Endothelial cell of umbilical vein (primary cell): ENCODE data around the gene CEP350. TPM values are rescaled to one million over a fixed set of nuclear protein-coding genes. Genes with fewer than 3 reads are reported as not detected.

ENCODE experiments used
- BruUV-seq: library from RNA; stranded (reverse); fragments of 400-500 nt; replicated peaks from 2 replicates; lab custom pipeline; 2021; lab: Mats Ljungman, UMichigan
- CTCF ChIA-PET: fragments of 300-600, 350-600 bp; sonication (Branson Sonifier 250); formaldehyde crosslinking; loops from one replicate; lab custom pipeline; 2021; ENCODE audit warnings: antibody characterized with exemption, inconsistent platforms; lab: Charles Lee
- POLR2A ChIA-PET: fragments of 300-600, 350-600 bp; sonication (Branson Sonifier 250); formaldehyde crosslinking; loops from one replicate; lab custom pipeline; 2021; ENCODE audit warnings: antibody characterized with exemption, inconsistent platforms; lab: Charles Lee
- DNase-seq: peaks from one replicate; pipeline ENCODE4 v3.0.0-alpha.2; 2011; ENCODE audit warnings: low read depth, low spot score
- FAIRE-seq: peaks from 2 replicates; lab custom pipeline; 2011; peaks lifted over from hg19 to GRCh38; lab: Jason Lieb, UNC
- H2AFZ ChIP-seq: 2 replicates; pipeline ENCODE4 v1.6.0; 2012; ENCODE audit warnings: low read depth, low read length, control low read depth, inconsistent platforms
- H3K27ac ChIP-seq: 2 replicates; pipeline ENCODE4 v1.5.1; 2011; ENCODE audit warnings: low read depth, mild to moderate bottlenecking, control low read depth, low read length, moderate library complexity; ENCODE audit not compliant: insufficient read depth
- H3K27me3 ChIP-seq, 2 experiments: 2 replicates each; pipeline versions ENCODE4 v1.6.0 to v1.6.1; 2011; ENCODE audit warnings: low read length in 2 of 2, mixed read lengths in 1 of 2; ENCODE audit not compliant: control insufficient read depth in 2 of 2, insufficient read depth in 2 of 2
- H3K36me3 ChIP-seq, 2 experiments: 2 replicates in 1 of 2; 3 replicates in 1 of 2; pipeline ENCODE4 v1.5.1; 2011; ENCODE audit warnings: low read length in 2 of 2, mild to moderate bottlenecking in 1 of 2, moderate library complexity in 1 of 2; ENCODE audit not compliant: control insufficient read depth in 2 of 2, insufficient read depth in 2 of 2; ENCODE audit errors: extremely low read depth in 1 of 2
- H3K4me1 ChIP-seq: 3 replicates; pipeline ENCODE4 v1.5.1; 2011; ENCODE audit warnings: mild to moderate bottlenecking, low read length; ENCODE audit not compliant: control insufficient read depth, insufficient read depth; ENCODE audit errors: extremely low read depth
- H3K4me2 ChIP-seq: 2 replicates; pipeline ENCODE4 v1.6.1; 2011; ENCODE audit warnings: low read length, control low read depth, mixed read lengths; ENCODE audit not compliant: insufficient read depth
- H3K4me3 ChIP-seq, 3 experiments: fragments of 200-600 bp in 1 of 3; sonication (generic), shearing (Covaris generic) in 1 of 3; replicated peaks in 1 of 3; 2 replicates each; pipeline ENCODE4 v1.5.1; 2011 to 2016; ENCODE audit warnings: control low read depth in 3 of 3, low read length in 3 of 3, mild to moderate bottlenecking in 2 of 3, inconsistent platforms in 1 of 3, low read depth in 1 of 3, moderate library complexity in 1 of 3; ENCODE audit not compliant: insufficient read depth in 1 of 3
- H3K79me2 ChIP-seq: 2 replicates; pipeline ENCODE4 v1.6.0; 2012; ENCODE audit warnings: low read length, inconsistent platforms; ENCODE audit not compliant: control insufficient read depth, insufficient read depth
- H3K9ac ChIP-seq: replicated peaks from 2 replicates; pipeline ENCODE3; 2011; ENCODE audit warnings: low read length, control low read depth; ENCODE audit not compliant: insufficient read depth; ENCODE audit errors: extremely low read depth
- H3K9me1 ChIP-seq: replicated peaks from 3 replicates; pipeline ENCODE4 v1.6.0; 2011; ENCODE audit warnings: mild to moderate bottlenecking, low read length; ENCODE audit not compliant: control insufficient read depth, insufficient read depth; ENCODE audit errors: extremely low read depth
- H3K9me3 ChIP-seq: replicated peaks from 2 replicates; pipeline ENCODE4 v1.5.1; 2012; ENCODE audit warnings: low read length, inconsistent platforms; ENCODE audit not compliant: control insufficient read depth, insufficient read depth
- H4K20me1 ChIP-seq: replicated peaks from 2 replicates; pipeline ENCODE3; 2011; ENCODE audit warnings: mild to moderate bottlenecking, low read length; ENCODE audit not compliant: control insufficient read depth, insufficient read depth; ENCODE audit errors: extremely low read depth
- CTCF ChIP-seq, 2 donors: IDR thresholded peaks; 1 replicate in 1 of 2; 2 replicates in 1 of 2; pipeline ENCODE4 v1.5.1; 2011; ENCODE audit warnings: low read length in 2 of 2, mild to moderate bottlenecking in 2 of 2, moderate library complexity in 2 of 2, control low read depth in 1 of 2, inconsistent platforms in 1 of 2, low read depth in 1 of 2; ENCODE audit not compliant: insufficient read depth in 1 of 2; ENCODE audit errors: extremely low read depth in 1 of 2
- EZH2 ChIP-seq: IDR thresholded peaks from 2 replicates; pipeline ENCODE4 v1.6.1; 2012; ENCODE audit warnings: borderline replicate concordance, low read depth, mild to moderate bottlenecking, moderate library complexity, low read length, inconsistent platforms; ENCODE audit not compliant: severe bottlenecking
- FOS ChIP-seq: IDR thresholded peaks from 2 replicates; pipeline ENCODE4 v1.6.1; 2011; ENCODE audit warnings: mild to moderate bottlenecking, low read length, moderate library complexity, borderline replicate concordance; ENCODE audit not compliant: insufficient read depth
- GATA2 ChIP-seq: IDR thresholded peaks from 2 replicates; pipeline ENCODE4 v1.7.0; 2011; ENCODE audit warnings: low read depth, mild to moderate bottlenecking, moderate library complexity, mixed read lengths, low read length; ENCODE audit not compliant: insufficient read length, insufficient read depth
- JUN ChIP-seq: IDR thresholded peaks from 2 replicates; pipeline ENCODE4 v1.6.1; 2011; ENCODE audit warnings: borderline replicate concordance, low read depth; ENCODE audit not compliant: insufficient read length, insufficient read depth
- MYC ChIP-seq: IDR thresholded peaks from one replicate; pipeline ENCODE4 v1.6.1; 2011; ENCODE audit warnings: mild to moderate bottlenecking, low read depth, low read length
- POLR2A ChIP-seq: IDR thresholded peaks from 2 replicates; pipeline ENCODE4 v1.6.1; 2012; ENCODE audit warnings: low read depth, mild to moderate bottlenecking, control low read depth, low read length
- POLR2AphosphoS5 ChIP-seq: IDR thresholded peaks from 2 replicates; pipeline ENCODE4 v1.6.1; 2012; ENCODE audit warnings: low read depth, mild to moderate bottlenecking, control low read depth, low read length, moderate library complexity; ENCODE audit not compliant: insufficient read depth
- dilution Hi-C: fragments of 300-500 bp; cut with MboI; formaldehyde crosslinking; loops from one replicate; pipeline ENCODE4 v1.15.0; 2019; ENCODE audit warnings: low sequenced_read_pairs; ENCODE audit not compliant: extremely low pct_ligation_motif_present
- intact Hi-C: fragments of 100-400 bp; cut with micrococcal nuclease; formaldehyde crosslinking; loops from one replicate; pipeline ENCODE4 v1.10.0; 2022
- polyA plus RNA-seq, 4 experiments: library from polyadenylated mRNA; depleted of rRNA in 3 of 4; stranded (reverse) in 3 of 4; unstranded in 1 of 4; fragments of >200 nt; gene quantifications; 2 replicates each; pipeline versions ENCODE4 v1.2.1 to v1.2.3, GENCODE V29; 2011 to 2012; ENCODE audit warnings: missing spikeins in 1 of 4
- total RNA-seq: library from RNA; stranded (reverse); gene quantifications from 2 replicates; pipeline ENCODE4 v1.2.3, GENCODE V29; 2021
- TF ChIP-seq, protein P1 (sequence below): IDR thresholded peaks from 2 replicates; pipeline ENCODE4 v1.6.1; 2011; ENCODE audit not compliant: insufficient read depth, insufficient read length

Gene CEP350
- total and polyA plus RNA-seq, 2 donors (not counting 3 experiments of a cell fraction or from before 2014, with no cell fraction given): 4.8 to 30.1 TPM

DNA sequence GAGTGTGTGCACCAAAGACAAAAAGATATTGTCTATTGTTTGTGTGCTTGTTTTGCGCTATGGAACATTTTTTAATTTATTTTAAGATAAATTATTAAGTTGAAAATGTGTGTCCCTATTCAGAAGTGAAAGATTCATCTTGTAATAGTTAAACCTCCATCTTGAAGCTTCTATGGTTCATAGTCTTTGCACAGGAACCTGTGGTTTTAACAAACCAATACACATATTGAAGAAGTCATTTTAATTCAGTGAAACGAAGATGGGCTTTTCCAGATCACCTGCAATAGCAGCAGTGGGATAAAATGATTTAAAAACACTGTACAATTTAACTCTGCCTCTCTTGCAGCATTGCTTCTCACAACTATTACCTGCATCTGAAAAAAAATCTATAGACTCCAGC is 157.5 kb downstream of the CEP350 start:
- CTCF ChIA-PET: interaction anchor here (1.2 kb wide), 1 partner anchor 11 kb away, joined by 5 read pairs; no protein-coding TSS in a partner anchor
- POLR2A ChIA-PET: no interaction called here
- intact Hi-C loops: no loop called here

More for the DNA sequence above, 157.5 kb downstream of the CEP350 start:
- Histone ChIP-seq H3K79me2 (no peaks in the 10 kb centered on the region), H3K9me3 (no peaks in the 10 kb centered on the region), H3K9ac (no peak overlapping the region), H3K9me1 (no peaks in the 10 kb centered on the region), H3K4me1 (peaks cover 3% of the 10 kb centered on the region), H3K4me2 (no peak overlapping the region), H4K20me1 (no peaks in the 10 kb centered on the region), H2AFZ (no peak overlapping the region), H3K4me3 (no peak overlapping the region), H3K27me3 (no peaks in the 10 kb centered on the region), H3K27ac (no peak overlapping the region), H3K36me3 (peaks cover 0 to 3% of the 10 kb centered on the region in 2 experiments)
- dilution Hi-C loops: no loop called here
- TF ChIP-seq GATA2 (no peak), JUN (no peak), POLR2AphosphoS5 (no peak), POLR2A (no peak), FOS (no peak), MYC (no peak), CTCF (IDR thresholded peaks at IDR 0.05; ENCODE audit: extremely low read depth in 1 of 2, insufficient read depth in 1 of 2, low read depth in 1 of 2, low read length in 2 of 2) (no peak), EZH2 (no peak)
- TF ChIP-seq, protein P1, sequence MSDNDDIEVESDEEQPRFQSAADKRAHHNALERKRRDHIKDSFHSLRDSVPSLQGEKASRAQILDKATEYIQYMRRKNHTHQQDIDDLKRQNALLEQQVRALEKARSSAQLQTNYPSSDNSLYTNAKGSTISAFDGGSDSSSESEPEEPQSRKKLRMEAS: no peak
- BruUV-seq: no TSS peak
- FAIRE-seq (no peak), DNase-seq (no peak)
